Body of pancreas (tissue), 4 donors: Measurements from ENCODE around the gene MUSK.

Source experiments
- CTCF ChIP-seq, 7 experiments: fragments of 450-650 bp in 4 of 7; fragments of 200-600 bp in 3 of 7; sonication (generic) in 3 of 7; IDR thresholded peaks; one replicate each; pipeline ENCODE4 v1.5.1; 2016 to 2019; ENCODE audit warnings: antibody characterized with exemption in 7 of 7
- POLR2A ChIP-seq, 3 donors: fragments of 450-650 bp; IDR thresholded peaks; one replicate each; pipeline ENCODE4 v1.6.1; 2016; ENCODE audit warnings: antibody characterized with exemption in 3 of 3, mild to moderate bottlenecking in 2 of 3

GRCh38 chr9:110814159-110814558 is 145.6 kb downstream of the MUSK start:
- TF ChIP-seq CTCF (IDR thresholded peaks at IDR 0.05) (no peak), POLR2A (IDR thresholded peaks at IDR 0.05) (no peak)
